GM23248 (cell line): ENCODE results near the gene POC1A. TPM values are rescaled to one million over a fixed set of nuclear protein-coding genes. Genes with fewer than 3 reads are reported as not detected.
"Not testable (repeated sequence)": the region's sequence is repeated elsewhere in the genome, so short reads cannot be mapped to it uniquely, and the experiment has no call there.

Experiments used
- DNase-seq: peaks from one replicate; pipeline ENCODE4 v3.0.0-alpha.2; 2015
- H2AFZ ChIP-seq: fragments of 200-600 bp; sonication (generic); 2 replicates; pipeline ENCODE4 v1.6.1; 2016; ENCODE audit warnings: antibody characterized with exemption
- H3F3A ChIP-seq: fragments of 200-600 bp; sonication (generic); 2 replicates; pipeline ENCODE4 v1.6.1; 2016; ENCODE audit warnings: mild to moderate bottlenecking, antibody characterized with exemption, mixed run types; ENCODE audit not compliant: insufficient read depth
- H3K27ac ChIP-seq: fragments of 200-600 bp; sonication (generic); 2 replicates; pipeline ENCODE4 v1.5.1; 2016; ENCODE audit warnings: mild to moderate bottlenecking
- H3K27me3 ChIP-seq: fragments of 200-600 bp; sonication (generic); replicated peaks from 2 replicates; pipeline ENCODE4 v1.6.1; 2016; ENCODE audit warnings: mild to moderate bottlenecking; ENCODE audit not compliant: insufficient read depth
- H3K36me3 ChIP-seq: fragments of 200-600 bp; sonication (generic); 2 replicates; pipeline ENCODE4 v1.6.1; 2016; ENCODE audit warnings: low read depth, mild to moderate bottlenecking
- H3K4me1 ChIP-seq: fragments of 200-600 bp; sonication (generic); 2 replicates; pipeline ENCODE4 v1.6.1; 2016; ENCODE audit warnings: mild to moderate bottlenecking; ENCODE audit not compliant: insufficient read depth
- H3K4me2 ChIP-seq: fragments of 200-600 bp; sonication (generic); one replicate; pipeline ENCODE4 v1.6.1; 2016; ENCODE audit warnings: mild to moderate bottlenecking; ENCODE audit not compliant: unreplicated experiment
- H3K4me3 ChIP-seq: fragments of 200-600 bp; sonication (generic); 2 replicates; pipeline ENCODE4 v1.5.1; 2016; ENCODE audit warnings: mild to moderate bottlenecking
- H3K79me2 ChIP-seq: fragments of 200-600 bp; sonication (generic); 2 replicates; pipeline ENCODE4 v1.6.1; 2016; ENCODE audit warnings: mild to moderate bottlenecking; ENCODE audit not compliant: insufficient read depth
- H3K9ac ChIP-seq: fragments of 200-600 bp; sonication (generic); 2 replicates; pipeline ENCODE4 v1.6.1; 2016; ENCODE audit warnings: mild to moderate bottlenecking
- H3K9me2 ChIP-seq: fragments of 200-600 bp; sonication (generic); 2 replicates; pipeline ENCODE4 v1.6.1; 2016; ENCODE audit warnings: mixed run types, mild to moderate bottlenecking, moderate library complexity; ENCODE audit not compliant: insufficient read depth
- H3K9me3 ChIP-seq: fragments of 200-600 bp; sonication (generic); one replicate; pipeline ENCODE4 v1.6.1; 2017; ENCODE audit warnings: low read depth
- H4K20me1 ChIP-seq: fragments of 200-600 bp; sonication (generic); 2 replicates; pipeline ENCODE4 v1.6.0; 2016; ENCODE audit not compliant: insufficient read depth
- EZH2 ChIP-seq: fragments of 200-600 bp; sonication (generic); IDR thresholded peaks from 2 replicates; pipeline ENCODE4 v1.6.1; 2018; ENCODE audit warnings: antibody characterized with exemption, mild to moderate bottlenecking; ENCODE audit not compliant: insufficient read depth, poor library complexity, severe bottlenecking
- EZH2phosphoT487 ChIP-seq: fragments of 200-600 bp; sonication (generic); IDR thresholded peaks from 2 replicates; pipeline ENCODE4 v1.6.1; 2018; ENCODE audit warnings: antibody characterized with exemption, moderate library complexity, mild to moderate bottlenecking, low read depth; ENCODE audit not compliant: insufficient read depth
- WGBS, 2 experiments: methylation state at CpG; one replicate each; pipeline ENCODE4 v1.1.6; 2015 to 2017; ENCODE audit warnings: low lambda C conversion rate in 2 of 2, low coverage in 1 of 2; ENCODE audit errors: missing lambda C conversion rate in 2 of 2; 5-methylcytosine and 5-hydroxymethylcytosine counted together
- in situ Hi-C: fragments of 300-500 bp; cut with MboI; formaldehyde crosslinking; loops from 2 replicates; pipeline ENCODE4 v1.15.0; 2020
- polyA plus RNA-seq: library from polyadenylated mRNA; unstranded; fragments of >200 nt; fragmentation: Nextera tagmentation; extraction: Ambion mirVana; gene quantifications from 2 replicates; pipeline ENCODE4 v1.2.1, GENCODE V29; 2016
- total RNA-seq: library from RNA; depleted of rRNA; stranded (reverse); fragments of >200 nt; shearing (Covaris generic); gene quantifications from 2 replicates; pipeline ENCODE4 v1.2.3, GENCODE V29; 2014

POC1A gene
- total and polyA plus RNA-seq, 2 experiments from 2014 or later, result 5.2 to 11.0 TPM

DNA sequence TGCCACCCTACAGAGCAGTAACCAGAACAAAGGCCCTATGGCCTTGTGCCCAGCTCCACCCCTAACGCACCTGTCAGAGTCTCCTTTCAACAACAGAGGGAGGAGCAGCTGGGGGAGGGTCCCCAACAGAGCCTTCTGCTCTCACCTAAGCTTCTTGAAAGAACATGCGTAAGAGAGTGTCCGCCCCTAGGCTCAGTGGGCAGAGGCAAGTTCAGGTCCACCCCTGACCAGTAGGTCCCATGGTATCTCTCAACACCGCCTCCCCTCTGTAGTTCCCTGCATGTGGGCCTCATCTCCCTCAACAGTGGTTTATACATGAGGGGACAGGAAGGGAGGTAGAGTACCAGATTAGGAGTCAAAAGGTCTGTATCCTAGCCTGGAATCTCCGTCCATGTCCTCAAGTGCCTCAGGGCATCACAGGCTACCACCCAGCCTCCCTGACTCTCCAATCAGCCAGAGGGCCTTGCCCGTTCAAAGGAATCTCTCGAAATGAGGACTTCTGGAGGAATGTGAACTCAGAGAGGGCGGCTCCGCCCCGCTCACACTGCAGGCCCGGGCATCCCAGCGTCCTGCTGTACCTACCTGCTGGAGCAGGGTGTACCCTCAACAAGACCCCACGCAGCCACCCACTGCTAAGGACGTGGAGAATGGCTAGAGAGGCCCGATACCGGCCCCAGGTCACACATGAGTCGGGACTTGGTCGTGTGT lies 680 bp downstream of the POC1A start:
- TF ChIP-seq EZH2 (no peak), EZH2phosphoT487 (no peak)
- Histone ChIP-seq H3K79me2 (peaks cover 22% of the 10 kb centered on the region), H3K4me1 (peaks cover 7% of the 10 kb centered on the region), H3K36me3 (no peaks in the 10 kb centered on the region), H2AFZ (peak overlapping the region; percentile 94), H3K27ac (peak overlapping the region; percentile 72), H3F3A (no peaks in the 10 kb centered on the region), H4K20me1 (no peaks in the 10 kb centered on the region), H3K9me2 (no peaks in the 10 kb centered on the region), H3K27me3 (no peaks in the 10 kb centered on the region), H3K4me3 (peak overlapping the region; percentile 87), H3K4me2 (peak overlapping the region; percentile 97), H3K9me3 (no peaks in the 10 kb centered on the region), H3K9ac (peak overlapping the region; percentile 82)
- DNase-seq, result peak; percentile 80
- in situ Hi-C loops, result no loop called here
- 5% methylated on average over 18 of the region's 18 CpGs for WGBS, 2 experiments

DNA sequence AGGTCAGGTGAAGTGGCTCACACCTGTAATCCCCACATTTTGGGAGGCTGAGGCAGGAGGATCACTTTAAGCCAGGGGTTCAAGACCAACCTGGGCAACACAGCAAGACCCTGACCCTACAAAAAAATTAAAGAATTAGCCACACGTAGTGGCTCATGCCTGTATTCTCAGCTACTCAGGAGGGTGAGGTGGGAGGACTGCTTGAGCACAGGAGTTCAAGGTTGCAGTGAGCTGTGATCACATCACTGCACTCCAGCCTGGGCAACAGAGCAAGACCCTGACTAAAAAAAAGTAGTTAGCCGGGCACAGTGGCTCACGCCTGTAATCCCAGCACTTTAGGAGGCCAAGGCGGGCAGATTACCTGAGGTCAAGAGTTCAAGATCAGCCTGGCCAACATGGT lies 2.2 kb downstream of the POC1A start:
- H3K27me3 ChIP-seq, DNase-seq, H3K9me3 ChIP-seq, in situ Hi-C loops, H3K27ac ChIP-seq, H3K9me2 ChIP-seq, H3K36me3 ChIP-seq, H3F3A ChIP-seq, H2AFZ ChIP-seq, H3K9ac ChIP-seq, H3K4me3 ChIP-seq, H4K20me1 ChIP-seq, H3K4me2 ChIP-seq, H3K4me1 ChIP-seq: not testable (repeated sequence)
- peaks cover 22% of the 10 kb centered on the region for H3K79me2 ChIP-seq
- WGBS, 2 experiments, result 88 to 95% methylated on average over 4 of the region's 4 CpGs

DNA sequence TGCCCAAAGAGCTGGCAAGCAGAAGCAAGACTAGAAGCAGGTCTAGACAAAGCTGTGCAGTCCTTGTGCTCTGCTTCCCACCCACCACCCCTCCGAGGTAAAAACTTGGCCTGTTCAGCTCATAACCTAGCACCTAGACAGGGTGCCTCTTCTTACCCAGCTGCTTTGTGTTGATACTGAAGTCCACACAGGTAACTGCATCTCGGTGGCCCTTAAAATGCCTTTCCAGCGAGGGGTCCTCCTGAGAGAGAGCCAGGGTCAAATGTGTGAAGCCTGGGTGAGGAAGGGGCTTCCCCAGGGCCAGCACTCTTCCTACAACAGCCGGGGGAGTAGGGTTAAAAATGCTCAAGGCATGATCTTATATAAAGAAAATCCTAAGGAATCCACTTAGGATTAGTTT lies 3.4 kb downstream of the POC1A start:
- Histone ChIP-seq H3K79me2 (peaks cover 22% of the 10 kb centered on the region), H3K27me3 (no peaks in the 10 kb centered on the region), H3K4me3 (no peak overlapping the region), H3F3A (no peaks in the 10 kb centered on the region), H3K27ac (no peak overlapping the region), H3K9me3 (no peaks in the 10 kb centered on the region), H3K9me2 (no peaks in the 10 kb centered on the region), H3K4me1 (peaks cover 7% of the 10 kb centered on the region), H4K20me1 (no peaks in the 10 kb centered on the region), H2AFZ (no peak overlapping the region), H3K36me3 (no peaks in the 10 kb centered on the region), H3K9ac (no peak overlapping the region), H3K4me2 (no peak overlapping the region)
- 95 to 97% methylated on average over 4 of the region's 4 CpGs for WGBS, 2 experiments
- no peak for DNase-seq
- in situ Hi-C loops, result no loop called here
- no peak for TF ChIP-seq EZH2phosphoT487
- TF ChIP-seq EZH2, result no peak

DNA sequence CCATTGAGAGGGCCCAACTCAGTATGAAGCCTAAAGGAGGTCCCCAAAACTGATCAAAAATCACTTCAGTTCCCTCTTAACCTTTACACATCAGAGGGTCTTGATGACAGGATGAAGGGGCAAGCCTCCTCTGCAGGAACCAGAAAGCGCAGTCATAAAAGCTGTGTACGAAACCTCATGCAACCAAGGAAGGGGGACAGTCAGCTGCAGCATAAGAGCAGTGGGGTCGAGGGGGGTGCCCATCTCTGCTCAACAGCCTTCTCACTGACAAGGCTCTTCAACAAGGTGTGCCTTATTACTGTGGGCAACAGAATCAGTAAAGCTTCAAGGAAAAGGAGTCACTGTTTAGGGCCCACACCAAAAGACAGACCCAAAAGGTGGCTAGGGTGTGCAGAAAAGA lies 3.9 kb downstream of the POC1A start:
- TF ChIP-seq EZH2phosphoT487 (no peak), EZH2 (no peak)
- Histone ChIP-seq H3K27me3 (no peaks in the 10 kb centered on the region), H3K4me2 (no peak overlapping the region), H3K9ac (no peak overlapping the region), H3K4me3 (no peak overlapping the region), H3F3A (no peaks in the 10 kb centered on the region), H3K4me1 (peaks cover 7% of the 10 kb centered on the region), H2AFZ (no peak overlapping the region), H3K79me2 (peaks cover 22% of the 10 kb centered on the region), H3K9me3 (no peaks in the 10 kb centered on the region), H3K9me2 (no peaks in the 10 kb centered on the region), H3K36me3 (no peaks in the 10 kb centered on the region), H4K20me1 (no peaks in the 10 kb centered on the region), H3K27ac (no peak overlapping the region)
- in situ Hi-C loops, result no loop called here
- no peak for DNase-seq
- WGBS, 2 experiments, result 98% methylated on average over 3 of the region's 3 CpGs

DNA sequence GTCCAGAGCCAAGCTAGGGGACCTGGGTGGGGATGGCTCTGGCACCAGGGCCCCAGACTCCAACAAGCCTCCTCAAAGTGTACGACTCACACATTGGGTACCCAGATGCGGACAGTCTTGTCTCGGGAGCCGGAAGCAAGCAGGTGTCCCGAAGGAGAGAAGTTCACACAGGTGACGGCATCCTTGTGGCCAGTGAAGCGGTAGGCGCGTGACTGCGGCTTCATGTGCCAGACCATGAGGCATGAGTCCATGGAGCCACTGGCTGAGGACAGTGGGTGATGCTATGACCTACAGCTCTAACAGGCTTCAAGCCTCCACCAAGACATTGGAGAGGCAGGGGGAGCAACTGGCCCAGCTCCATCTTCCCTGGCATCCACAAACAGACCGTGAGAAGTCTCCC lies 4.5 kb downstream of the POC1A start:
- H3K9me3 ChIP-seq, result no peaks in the 10 kb centered on the region
- H3K27ac ChIP-seq, result no peak overlapping the region
- peaks cover 7% of the 10 kb centered on the region for H3K4me1 ChIP-seq
- no peak overlapping the region for H3K4me2 ChIP-seq
- no peaks in the 10 kb centered on the region for H3K36me3 ChIP-seq
- no peaks in the 10 kb centered on the region for H4K20me1 ChIP-seq
- DNase-seq, result no peak
- WGBS, 2 experiments, result 99% methylated on average over 11 of the region's 11 CpGs
- H3K9ac ChIP-seq, result no peak overlapping the region
- no peaks in the 10 kb centered on the region for H3K27me3 ChIP-seq
- H3F3A ChIP-seq, result no peaks in the 10 kb centered on the region
- H2AFZ ChIP-seq, result no peak overlapping the region
- in situ Hi-C loops, result no loop called here
- peaks cover 22% of the 10 kb centered on the region for H3K79me2 ChIP-seq
- H3K9me2 ChIP-seq, result no peaks in the 10 kb centered on the region
- TF ChIP-seq EZH2 (no peak), EZH2phosphoT487 (no peak)
- H3K4me3 ChIP-seq, result no peak overlapping the region
